Activated CD4-positive, alpha-beta memory T cell treated with anti-CD3 and anti-CD28 coated beads, Interleukin-2, amount 10 ng/mL, durations not matched to agents 7 days and 5 days (primary cell): ENCODE data around the gene XPO5. TPM values are rescaled to one million over a fixed set of nuclear protein-coding genes. Genes with fewer than 3 reads are reported as not detected.

Experiments used
- CTCF ChIA-PET: fragments of 350-600 bp; sonication (Branson Sonifier 250); formaldehyde crosslinking; loops from one replicate; lab custom pipeline; 2021; ENCODE audit warnings: antibody characterized with exemption, inconsistent platforms; lab: Charles Lee
- POLR2A ChIA-PET: fragments of 350-600 bp; sonication (Branson Sonifier 250); formaldehyde crosslinking; loops from one replicate; lab custom pipeline; 2021; ENCODE audit warnings: antibody characterized with exemption; lab: Charles Lee
- DNase-seq: peaks from one replicate; pipeline ENCODE4 v3.0.0-alpha.2; 2020
- H3K27ac Mint-ChIP-seq: one replicate; pipeline ENCODE4 v1.8.0; 2021; ENCODE audit warnings: mild to moderate bottlenecking, mixed read lengths
- H3K27me3 Mint-ChIP-seq: one replicate; pipeline ENCODE4 v1.8.0; 2021; ENCODE audit warnings: mixed read lengths
- H3K36me3 Mint-ChIP-seq: one replicate; pipeline ENCODE4 v1.8.0; 2021; ENCODE audit warnings: low read depth, mixed read lengths
- H3K4me1 Mint-ChIP-seq: one replicate; pipeline ENCODE4 v1.8.0; 2021; ENCODE audit warnings: mixed read lengths
- H3K4me3 Mint-ChIP-seq: one replicate; pipeline ENCODE4 v1.8.0; 2021; ENCODE audit warnings: mild to moderate bottlenecking, mixed read lengths
- H3K9me3 Mint-ChIP-seq: one replicate; pipeline ENCODE4 v1.8.0; 2021; ENCODE audit warnings: mixed read lengths
- total RNA-seq, 2 experiments: library from RNA; stranded (reverse); gene quantifications; one replicate each; pipeline ENCODE4 v1.2.3, GENCODE V29; 2021

The XPO5 gene
- total RNA-seq, 2 experiments from 2014 or later = 62.5 to 78.5 TPM

- CTCF ChIA-PET = interaction anchor here (1.0 to 5.5 kb wide), 2 partner anchors 13 to 23 kb away, joined by 5 to 35 read pairs; partner anchors contain the start of genes POLR1C and YIPF3
- no peak overlapping the region for H3K4me3 Mint-ChIP-seq
- H3K36me3 Mint-ChIP-seq = peaks cover 2% of the 10 kb centered on the region
- POLR2A ChIA-PET = interaction anchor here (0.9 kb wide), 1 partner anchor 16 kb away, joined by 3 read pairs; no protein-coding TSS in a partner anchor
- peaks cover 26% of the 10 kb centered on the region for H3K4me1 Mint-ChIP-seq
- H3K9me3 Mint-ChIP-seq = no peaks in the 10 kb centered on the region
- DNase-seq = no peak
- H3K27ac Mint-ChIP-seq = peak overlapping the region; percentile 14
- no peaks in the 10 kb centered on the region for H3K27me3 Mint-ChIP-seq
These were observed 82.0 kb downstream of the XPO5 start for GRCh38 chr6:43493833-43494232.

- peaks cover 26% of the 10 kb centered on the region for H3K4me1 Mint-ChIP-seq
- H3K27ac Mint-ChIP-seq = no peak overlapping the region
- CTCF ChIA-PET = interaction anchor here (5.5 kb wide), 1 partner anchor 13 kb away, joined by 35 read pairs; no protein-coding TSS in a partner anchor
- no peak overlapping the region for H3K4me3 Mint-ChIP-seq
- DNase-seq = no peak
- no peaks in the 10 kb centered on the region for H3K27me3 Mint-ChIP-seq
- H3K9me3 Mint-ChIP-seq = no peaks in the 10 kb centered on the region
- POLR2A ChIA-PET = interaction anchor here (0.9 kb wide), 1 partner anchor 15 kb away, joined by 3 read pairs; no protein-coding TSS in a partner anchor
- no peaks in the 10 kb centered on the region for H3K36me3 Mint-ChIP-seq
These were observed 82.6 kb downstream of the XPO5 start for GRCh38 chr6:43493230-43493629.

GRCh38 chr6:43492673-43493072, 83.2 kb downstream of the XPO5 start:
- ChIA-PET POLR2A (interaction anchor here (0.9 kb wide), 1 partner anchor 15 kb away, joined by 3 read pairs; no protein-coding TSS in a partner anchor), CTCF (no interaction called here)
- H3K36me3 Mint-ChIP-seq = no peaks in the 10 kb centered on the region
- peaks cover 26% of the 10 kb centered on the region for H3K4me1 Mint-ChIP-seq
- DNase-seq = no peak
- H3K4me3 Mint-ChIP-seq = no peak overlapping the region
- H3K9me3 Mint-ChIP-seq = no peaks in the 10 kb centered on the region
- H3K27me3 Mint-ChIP-seq = no peaks in the 10 kb centered on the region
- peak overlapping the region; percentile 36 for H3K27ac Mint-ChIP-seq

DNA sequence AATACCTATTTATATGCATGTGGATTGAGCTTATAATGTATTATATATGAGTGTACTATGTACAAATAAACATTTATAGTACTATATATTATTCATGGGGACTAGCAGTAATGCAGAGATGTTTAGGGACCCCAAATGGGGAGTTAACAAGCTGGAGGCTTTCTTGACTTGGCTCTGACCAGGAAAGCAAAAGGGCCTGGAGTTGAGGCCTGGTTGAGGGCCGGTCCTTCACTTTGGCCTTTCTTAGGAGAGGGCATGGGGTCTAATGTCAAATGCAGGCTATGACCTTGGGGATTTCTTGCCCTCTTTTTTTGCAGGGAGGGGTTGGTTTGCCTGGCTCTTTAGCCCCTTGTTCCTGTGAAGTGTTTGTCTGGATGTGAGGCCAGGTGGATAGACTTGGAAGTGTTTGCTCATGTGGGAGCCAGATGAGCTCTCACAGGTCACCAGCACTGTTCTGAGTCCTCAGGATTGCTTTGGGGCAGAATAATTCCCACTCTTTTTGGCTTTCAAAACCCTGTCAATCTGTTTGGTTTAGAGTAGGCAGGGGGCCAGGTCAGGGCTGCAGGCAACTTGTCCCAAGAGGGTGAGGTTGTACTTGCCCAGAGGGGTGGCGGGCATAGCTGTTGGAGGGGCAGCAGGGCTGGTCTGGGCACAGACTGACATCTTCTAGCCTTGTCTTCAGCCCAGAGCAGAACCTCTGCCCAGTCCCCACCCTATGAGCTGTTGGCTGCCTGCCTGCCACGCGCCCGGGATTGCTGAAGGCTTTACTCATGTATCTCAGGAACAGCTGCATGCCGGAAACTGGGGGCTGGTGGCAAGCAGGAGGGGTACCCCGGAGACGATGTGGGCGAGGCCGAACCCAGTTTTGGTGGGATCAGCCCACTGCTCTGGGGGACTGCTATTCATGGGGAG, 83.8 kb downstream of the XPO5 start:
- CTCF ChIA-PET = no interaction called here
- POLR2A ChIA-PET = no interaction called here
- no peaks in the 10 kb centered on the region for H3K36me3 Mint-ChIP-seq
- peak overlapping the region; percentile 36 for H3K27ac Mint-ChIP-seq
- H3K4me3 Mint-ChIP-seq = no peak overlapping the region
- H3K9me3 Mint-ChIP-seq = no peaks in the 10 kb centered on the region
- H3K27me3 Mint-ChIP-seq = no peaks in the 10 kb centered on the region
- DNase-seq = no peak
- peaks cover 26% of the 10 kb centered on the region for H3K4me1 Mint-ChIP-seq

GRCh38 chr6:43490523-43490939, 85.3 kb downstream of the XPO5 start:
- no peaks in the 10 kb centered on the region for H3K27me3 Mint-ChIP-seq
- no peak overlapping the region for H3K27ac Mint-ChIP-seq
- H3K9me3 Mint-ChIP-seq = no peaks in the 10 kb centered on the region
- no peak overlapping the region for H3K4me3 Mint-ChIP-seq
- DNase-seq = no peak
- CTCF ChIA-PET = interaction anchor here (0.8 kb wide), 1 partner anchor 16 kb away, joined by 4 read pairs; no protein-coding TSS in a partner anchor
- H3K36me3 Mint-ChIP-seq = no peaks in the 10 kb centered on the region
- peaks cover 23% of the 10 kb centered on the region for H3K4me1 Mint-ChIP-seq
- POLR2A ChIA-PET = no interaction called here

- H3K4me3 Mint-ChIP-seq = no peak overlapping the region
- DNase-seq = no peak
- H3K36me3 Mint-ChIP-seq = no peaks in the 10 kb centered on the region
- no peaks in the 10 kb centered on the region for H3K27me3 Mint-ChIP-seq
- ChIA-PET POLR2A (no interaction called here), CTCF (interaction anchor here (0.8 kb wide), 1 partner anchor 17 kb away, joined by 4 read pairs; no protein-coding TSS in a partner anchor)
- peaks cover 13% of the 10 kb centered on the region for H3K4me1 Mint-ChIP-seq
- no peak overlapping the region for H3K27ac Mint-ChIP-seq
- H3K9me3 Mint-ChIP-seq = no peaks in the 10 kb centered on the region
These were observed 86.4 kb downstream of the XPO5 start for GRCh38 chr6:43489277-43490072.

- DNase-seq = no peak
- Mint-ChIP-seq H3K4me3 (no peak overlapping the region), H3K27ac (no peak overlapping the region), H3K27me3 (no peaks in the 10 kb centered on the region), H3K36me3 (no peaks in the 10 kb centered on the region), H3K4me1 (peaks cover 7% of the 10 kb centered on the region), H3K9me3 (no peaks in the 10 kb centered on the region)
- POLR2A ChIA-PET = no interaction called here
- CTCF ChIA-PET = no interaction called here
These were observed 87.1 kb downstream of the XPO5 start for GRCh38 chr6:43488667-43489276.

DNA sequence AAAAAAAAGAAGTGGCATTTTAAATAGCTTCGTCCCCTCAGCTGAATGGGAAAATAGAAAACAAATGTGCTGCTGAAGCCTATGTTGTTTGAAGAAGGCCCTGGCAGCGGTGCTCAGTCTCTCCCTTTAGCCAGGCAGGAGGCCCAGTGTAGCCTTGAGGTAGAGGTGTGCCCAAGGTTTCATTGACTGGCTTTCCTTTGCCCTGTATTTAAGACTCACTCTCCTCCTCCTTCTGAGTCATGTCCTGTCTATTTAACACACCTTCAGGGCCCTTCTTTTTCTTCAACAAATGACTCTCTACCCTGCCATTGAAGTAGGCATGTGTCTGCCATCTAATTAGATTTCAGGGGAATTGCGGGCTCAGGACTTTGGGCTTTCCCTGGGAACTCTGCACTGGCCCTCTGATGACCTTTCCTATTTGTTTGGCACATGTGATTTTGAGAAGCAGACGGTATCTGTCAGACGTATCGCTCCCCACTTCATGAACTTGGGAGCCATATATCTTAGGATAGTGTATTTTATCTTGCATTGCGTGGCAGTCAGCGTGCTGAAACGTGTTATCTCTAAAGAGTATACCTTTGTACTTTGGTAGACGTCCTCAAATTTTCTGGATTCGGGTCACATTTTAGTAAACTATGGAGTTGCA, 94.1 kb downstream of the XPO5 start:
- ChIA-PET CTCF (interaction anchor here (0.7 to 2.4 kb wide), 2 partner anchors 17 to 25 kb away, joined by 3 to 7 read pairs; no protein-coding TSS in a partner anchor), POLR2A (no interaction called here)
- Mint-ChIP-seq H3K4me1 (peaks cover 44% of the 10 kb centered on the region), H3K9me3 (no peaks in the 10 kb centered on the region), H3K36me3 (peaks cover 3% of the 10 kb centered on the region), H3K4me3 (no peak overlapping the region), H3K27ac (no peak overlapping the region), H3K27me3 (no peaks in the 10 kb centered on the region)
- no peak for DNase-seq

- Mint-ChIP-seq H3K4me3 (no peak overlapping the region), H3K36me3 (peaks cover 3% of the 10 kb centered on the region), H3K27me3 (no peaks in the 10 kb centered on the region), H3K4me1 (peaks cover 47% of the 10 kb centered on the region), H3K27ac (no peak overlapping the region), H3K9me3 (no peaks in the 10 kb centered on the region)
- ChIA-PET POLR2A (no interaction called here), CTCF (interaction anchor here (0.7 to 2.4 kb wide), 3 partner anchors 17 to 83 kb away, joined by 3 to 7 read pairs (median 3); no protein-coding TSS in a partner anchor)
- no peak for DNase-seq
These were observed 94.8 kb downstream of the XPO5 start for GRCh38 chr6:43481075-43481474.

DNA sequence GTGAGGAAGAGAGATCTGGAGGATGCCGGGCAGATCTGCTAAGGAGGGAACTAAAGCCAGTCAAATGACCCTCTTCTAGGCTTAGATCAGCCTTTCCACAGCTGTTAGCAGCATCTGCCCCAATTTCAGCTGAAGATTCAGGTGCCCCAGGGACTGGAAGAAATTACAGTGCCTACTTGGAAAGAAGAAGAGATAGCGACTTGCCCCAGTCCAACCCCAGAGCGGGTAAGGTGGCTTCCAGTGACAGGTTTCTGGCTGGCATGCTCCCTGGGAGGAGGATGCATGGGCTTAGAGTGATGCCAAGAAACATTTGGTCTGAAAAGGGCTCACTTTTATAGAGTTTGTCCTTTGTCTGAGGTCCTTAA, 97.8 kb downstream of the XPO5 start:
- Mint-ChIP-seq H3K36me3 (peaks cover 3% of the 10 kb centered on the region), H3K4me1 (peaks cover 47% of the 10 kb centered on the region), H3K9me3 (no peaks in the 10 kb centered on the region), H3K27me3 (no peaks in the 10 kb centered on the region), H3K27ac (peak overlapping the region; percentile 85), H3K4me3 (peak overlapping the region; percentile 94)
- DNase-seq = peak; percentile 20
- CTCF ChIA-PET = interaction anchor here (1.1 to 1.8 kb wide), 5 partner anchors 24 to 249 kb away, joined by 3 to 8 read pairs (median 4); partner anchors contain the start of genes CRIP3 and DNPH1
- POLR2A ChIA-PET = interaction anchor here (0.6 to 1.7 kb wide), 9 partner anchors 9 to 109 kb away, joined by 3 to 10 read pairs (median 3); partner anchors contain the start of genes ABCC10 and ZNF318

- ChIA-PET CTCF (interaction anchor here (1.1 to 1.8 kb wide), 5 partner anchors 24 to 248 kb away, joined by 3 to 8 read pairs (median 4); partner anchors contain the start of genes CRIP3 and DNPH1), POLR2A (interaction anchor here (0.6 to 1.7 kb wide), 10 partner anchors 10 to 108 kb away, joined by 3 to 10 read pairs (median 3); partner anchors contain the start of genes ABCC10 and ZNF318)
- H3K27ac Mint-ChIP-seq = peak within 1 kb of the TSS; percentile 85
- H3K4me3 Mint-ChIP-seq = peak within 1 kb of the TSS; percentile 94
- no peaks in the 10 kb centered on the region for H3K9me3 Mint-ChIP-seq
- H3K4me1 Mint-ChIP-seq = peaks cover 46% of the 10 kb centered on the region
- H3K27me3 Mint-ChIP-seq = no peaks in the 10 kb centered on the region
- peaks cover 3% of the 10 kb centered on the region for H3K36me3 Mint-ChIP-seq
- DNase-seq = peak; percentile 96
These were observed 98.4 kb downstream of the XPO5 start, which contains the start of gene TJAP1 for GRCh38 chr6:43477235-43478007. Gene TJAP1 (plus strand): TSS chr6:43477570. CDS start chr6:43499002, 21,432 bp downstream.
